ENCODE results near the gene SLC35A2. TPM values are rescaled to one million over a fixed set of nuclear protein-coding genes. Genes with fewer than 3 reads are reported as not detected.
A peak's percentile ranks its signal among the peaks of the same experiment; 100 is the strongest.

SLC35A2 gene
- total RNA-seq (2014; rRNA removed; shearing (Covaris generic)), result 19.4 and 30.6 TPM in 2 replicates
- 25.7 and 26.0 TPM in 2 replicates for polyA plus RNA-seq (2015; cell fraction: cytosol; rRNA removed)
- polyA plus RNA-seq (2015; cell fraction: nucleus; rRNA removed), result 35.5 and 36.6 TPM in 2 replicates

DNA sequence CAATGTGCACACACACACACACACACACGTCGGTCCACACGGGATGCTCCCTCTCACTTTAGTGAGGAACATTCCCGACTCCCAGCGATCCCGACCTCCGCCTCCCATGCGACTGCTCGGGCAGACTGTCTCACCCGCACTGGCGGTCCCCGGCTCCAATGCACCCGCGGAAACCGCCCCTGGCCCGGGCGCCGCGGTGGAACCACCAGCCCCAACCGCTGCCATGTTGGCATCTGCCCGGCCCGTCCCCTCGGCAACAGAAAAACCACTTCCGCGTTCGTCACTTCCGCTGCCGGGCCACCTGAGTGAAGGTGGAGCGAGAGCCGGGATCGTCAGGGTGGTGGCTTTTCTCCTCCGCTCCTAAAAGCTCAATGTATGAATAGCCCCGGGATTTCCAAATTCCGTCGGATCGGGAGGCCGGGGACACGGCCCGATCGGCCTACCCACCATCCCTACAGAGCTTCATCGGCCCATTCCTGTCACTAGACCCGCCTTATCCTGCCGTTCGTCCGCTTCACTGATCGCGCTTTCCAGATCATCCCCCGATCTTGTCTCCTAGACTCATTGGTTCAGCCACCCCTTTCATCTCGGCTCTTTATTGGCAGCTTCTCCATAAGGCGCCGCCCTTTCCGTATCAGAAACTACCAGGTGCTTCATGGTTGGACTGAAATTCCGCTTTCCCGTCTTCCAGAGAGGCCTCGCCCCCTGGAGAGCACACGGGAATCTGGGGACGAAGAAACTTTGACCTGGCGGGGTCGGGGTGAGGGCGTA lies at the start of gene SLC35A2:
SLC35A2 (minus strand) TSS at position 235 of the 771 bp plus-strand sequence; CDS start at position 225, 10 bp downstream.
- DNase-seq (ENCODE audit: low read depth), result peak; percentile 74

DNA sequence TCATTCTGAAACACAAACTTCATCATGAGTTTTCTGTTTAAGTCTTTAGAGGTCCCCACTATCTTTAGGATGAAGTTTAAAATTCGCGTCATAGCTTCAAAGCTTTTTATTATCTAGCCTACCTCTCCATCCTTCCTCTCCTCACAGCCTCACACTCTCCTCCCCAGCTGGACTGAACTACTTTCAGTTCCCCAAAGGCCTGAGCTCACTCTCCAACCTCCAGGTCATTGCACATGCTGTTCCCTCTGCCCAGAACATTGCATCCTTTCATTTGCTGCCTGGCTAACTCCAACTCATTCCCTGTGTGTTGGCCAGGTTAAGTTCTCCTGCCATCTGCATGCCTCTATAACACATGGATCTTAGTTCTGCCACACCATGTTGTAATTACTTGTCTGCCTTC lies 48.8 kb upstream of the SLC35A2 start:
- no peak for DNase-seq (ENCODE audit: low read depth)

DNA sequence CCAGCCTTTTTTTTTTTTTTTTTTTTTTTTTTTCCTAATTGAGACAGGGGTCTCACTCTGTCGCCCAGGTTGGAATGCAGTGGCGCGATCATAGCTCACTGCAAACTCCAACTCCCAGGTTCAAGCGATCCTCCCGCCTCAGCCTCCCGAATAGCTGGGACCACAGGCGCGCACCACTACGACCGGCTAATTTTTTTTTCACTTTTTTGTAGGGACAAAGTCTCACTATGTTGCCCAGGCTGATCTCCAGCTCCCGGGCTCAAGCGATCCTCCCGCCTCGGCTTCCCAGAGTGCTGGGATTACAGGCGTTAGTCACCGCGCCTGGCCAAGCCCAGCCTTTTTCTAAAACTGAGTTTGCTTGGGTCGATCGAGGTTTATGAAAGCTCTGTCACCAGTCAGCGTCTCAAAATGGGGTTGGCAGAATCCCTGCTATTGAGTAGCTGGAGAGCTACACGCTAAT lies 47.2 kb upstream of the SLC35A2 start:
- DNase-seq (ENCODE audit: low read depth), result peak; percentile 50

DNA sequence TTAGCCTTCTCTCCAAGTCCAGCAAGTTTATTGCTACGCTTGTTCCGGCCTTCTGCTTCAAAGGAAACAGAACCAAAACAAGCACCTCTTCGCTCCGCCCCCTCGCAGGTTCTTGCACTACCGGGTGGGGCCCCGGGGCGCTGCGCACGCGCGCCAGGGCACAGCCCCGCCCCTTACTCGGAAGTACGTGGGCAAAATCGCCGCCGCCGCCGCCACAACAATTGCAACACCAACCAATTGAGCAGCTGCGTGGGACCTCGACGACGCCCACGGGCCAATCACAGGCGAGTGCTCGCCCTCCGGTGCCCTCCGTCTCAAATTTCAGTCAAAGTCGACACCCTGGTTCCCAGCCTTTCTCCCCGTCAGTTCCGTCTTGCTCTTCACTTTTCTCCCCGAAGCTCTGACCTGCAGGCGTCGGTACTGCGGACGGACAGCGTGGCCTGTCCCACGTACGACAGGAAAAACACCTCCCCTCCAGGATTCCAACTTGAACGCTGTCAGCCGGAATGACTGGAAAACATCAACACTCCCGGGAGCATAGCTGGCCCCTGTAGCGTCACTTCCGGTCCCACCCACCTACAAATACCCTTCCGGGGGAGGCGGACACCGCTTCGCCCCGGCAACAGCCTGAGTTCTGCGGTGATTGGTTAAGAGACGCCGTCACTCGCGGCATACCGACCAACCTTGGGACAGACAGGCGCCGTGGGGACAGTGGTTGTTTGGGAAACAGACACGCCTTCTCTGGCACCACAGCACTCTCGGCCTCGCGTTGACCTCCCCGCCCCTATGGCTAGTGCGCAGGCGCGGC lies 46.6 kb upstream of the SLC35A2 start:
- peak; percentile 95 for DNase-seq (ENCODE audit: low read depth)

DNA sequence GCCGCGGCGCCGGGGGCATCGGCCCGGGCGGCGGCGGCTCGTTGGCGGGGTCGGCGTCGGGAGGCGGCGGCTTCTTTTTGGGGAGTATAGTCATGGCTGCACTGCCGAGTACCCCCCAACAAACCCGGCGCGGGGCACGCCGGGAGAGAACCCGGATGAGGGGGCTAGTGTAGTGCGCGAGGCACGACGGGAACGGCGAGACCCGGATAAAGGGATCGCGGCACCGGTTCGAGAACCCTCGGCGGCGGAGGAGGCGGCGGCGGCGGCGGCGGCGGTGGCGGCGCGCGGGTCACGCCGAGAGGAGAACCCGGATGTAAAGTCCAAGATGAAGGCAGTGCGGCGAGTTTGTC lies 46.0 kb upstream of the SLC35A2 start, which contains the start of gene OTUD5:
OTUD5 (minus strand) TSS at position 131 of the 350 bp plus-strand sequence; CDS start at position 94, 37 bp downstream.
- DNase-seq (ENCODE audit: low read depth), result no peak

DNA sequence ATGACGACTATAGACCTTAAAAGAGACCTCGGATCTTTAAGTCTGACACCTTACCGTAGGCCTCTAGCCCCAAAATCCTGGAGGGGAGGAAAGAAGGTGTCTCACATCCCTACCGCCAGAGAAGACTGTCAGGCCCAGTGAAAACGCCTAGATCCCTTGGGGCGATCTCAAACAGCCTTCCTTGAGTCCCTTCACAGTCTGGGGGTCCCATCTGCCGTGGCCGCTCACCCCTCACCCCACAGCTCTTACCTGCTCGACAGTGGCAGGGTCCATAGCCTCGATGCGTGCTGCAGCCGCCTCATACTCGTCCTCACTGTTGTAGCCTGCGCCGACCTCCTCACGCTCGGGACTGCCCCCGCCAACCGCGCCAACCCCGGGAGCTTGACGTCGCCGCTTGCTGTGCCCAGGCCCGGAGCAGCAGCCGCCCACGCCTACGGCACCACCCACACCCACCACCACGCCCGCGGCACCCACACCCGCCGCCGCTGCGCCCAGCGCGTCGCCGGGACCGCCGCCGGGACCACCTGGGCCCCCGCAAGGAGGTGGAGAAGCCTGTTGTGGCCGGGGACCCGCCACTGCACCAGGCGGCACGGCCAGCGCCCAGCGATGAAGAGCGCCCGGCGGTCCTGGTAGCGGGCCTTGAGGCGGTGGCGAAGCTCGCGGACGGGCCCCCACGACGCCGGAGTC lies 45.4 kb upstream of the SLC35A2 start:
- no peak for DNase-seq (ENCODE audit: low read depth)

DNA sequence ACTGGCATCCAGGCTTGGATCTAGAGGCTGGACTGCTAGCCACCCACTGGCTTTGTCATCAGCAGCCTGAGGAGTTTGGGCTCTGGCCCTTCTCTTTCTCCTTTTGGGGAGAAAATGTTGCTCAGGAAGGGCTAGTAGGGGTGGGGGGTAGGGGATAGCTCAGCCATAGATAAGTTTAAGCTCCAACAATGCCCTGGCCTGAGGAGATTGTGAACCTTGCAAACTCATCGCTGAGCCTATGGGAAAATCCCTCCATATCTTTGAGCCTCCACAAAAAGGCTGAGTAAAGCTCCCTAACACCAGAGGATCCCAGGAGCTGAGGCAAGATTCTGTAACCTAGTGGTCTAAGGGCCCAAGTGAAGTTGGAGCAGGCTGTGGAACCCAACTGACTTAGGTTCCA lies 37.1 kb upstream of the SLC35A2 start:
- DNase-seq (ENCODE audit: low read depth), result no peak

DNA sequence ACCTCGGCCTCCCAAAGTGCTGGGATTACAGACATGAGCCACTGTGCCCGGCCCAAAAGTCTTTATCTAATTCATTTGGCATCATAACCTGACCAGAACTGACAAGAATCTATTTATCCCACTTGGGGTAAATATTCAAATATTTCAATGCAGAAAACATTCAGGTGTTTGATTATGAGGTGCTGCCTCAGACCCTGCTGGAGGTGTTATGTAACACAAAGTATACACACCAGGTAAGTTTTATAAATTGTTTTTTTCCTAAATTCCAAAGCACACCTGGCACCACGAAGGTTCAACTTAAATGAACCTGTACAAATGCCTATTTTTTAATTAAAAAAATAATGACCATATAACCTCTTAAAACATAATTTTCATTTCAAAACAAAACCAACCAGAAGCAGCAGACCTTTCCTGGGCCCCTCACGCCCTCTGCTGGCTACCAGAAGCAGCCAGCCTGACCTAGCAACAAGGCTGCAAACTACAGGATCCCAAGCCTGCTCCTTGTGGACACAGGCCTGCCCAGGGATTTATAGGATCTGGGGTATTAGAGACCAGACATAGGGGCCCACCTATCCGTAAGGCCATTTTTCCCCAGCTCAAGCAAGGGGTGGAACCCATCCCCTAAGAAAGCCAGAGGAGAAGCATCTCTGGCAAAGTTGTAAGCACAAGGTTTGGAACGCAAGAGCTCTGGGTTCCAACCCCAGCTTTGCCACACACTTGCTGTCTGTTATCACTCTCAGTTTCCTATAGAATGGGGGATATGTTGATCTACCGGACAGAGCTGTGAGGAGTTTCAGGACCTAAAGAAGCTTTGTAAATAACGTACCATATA lies 34.3 kb upstream of the SLC35A2 start:
- peak; percentile 36 for DNase-seq (ENCODE audit: low read depth)

DNA sequence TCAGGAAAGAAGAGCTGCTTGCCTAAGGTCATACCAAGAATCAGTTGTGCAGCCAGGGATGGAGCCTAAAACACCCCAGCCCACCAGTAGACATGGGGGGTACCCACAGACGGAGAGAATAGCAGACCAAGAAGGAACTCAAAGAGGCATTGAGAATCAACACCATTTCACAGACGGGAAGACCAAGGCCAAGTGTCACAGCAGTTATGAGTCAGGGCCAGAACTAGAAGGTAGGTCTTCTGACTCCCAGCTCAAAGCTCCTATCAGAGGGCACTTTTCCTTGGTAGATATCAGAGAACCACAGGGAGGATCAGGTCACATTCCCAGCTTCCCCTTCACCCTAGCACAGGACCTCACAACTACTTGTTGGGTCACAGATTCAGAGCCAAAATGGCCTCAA lies 31.4 kb upstream of the SLC35A2 start:
- no peak for DNase-seq (ENCODE audit: low read depth)

DNA sequence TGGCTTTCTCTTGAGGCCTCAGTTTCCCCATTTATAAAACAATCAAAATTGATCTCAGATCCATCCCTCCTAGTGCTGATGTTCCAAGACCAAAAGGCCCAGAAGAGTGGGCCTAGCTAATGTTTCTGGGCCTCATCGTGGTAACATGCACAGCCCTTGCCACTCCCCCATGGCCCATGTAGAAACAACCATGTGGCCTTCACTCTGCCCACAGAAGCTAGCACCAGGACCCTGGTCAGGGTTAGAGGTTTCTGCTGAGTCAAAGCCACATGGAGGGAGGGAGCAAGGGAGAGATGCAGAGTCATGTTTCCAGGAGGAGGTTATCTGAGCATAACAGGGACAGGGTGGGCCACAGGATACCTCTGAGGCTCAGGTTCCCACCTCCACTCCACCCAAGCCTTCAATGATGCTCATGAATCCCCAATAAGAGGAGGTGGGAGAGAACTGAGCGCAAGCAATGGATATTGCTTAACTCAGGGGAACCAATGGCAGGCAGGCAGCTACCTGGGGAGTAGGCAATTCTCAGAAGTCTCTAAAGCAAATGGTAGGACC lies 29.0 kb upstream of the SLC35A2 start:
- no peak for DNase-seq (ENCODE audit: low read depth)

DNA sequence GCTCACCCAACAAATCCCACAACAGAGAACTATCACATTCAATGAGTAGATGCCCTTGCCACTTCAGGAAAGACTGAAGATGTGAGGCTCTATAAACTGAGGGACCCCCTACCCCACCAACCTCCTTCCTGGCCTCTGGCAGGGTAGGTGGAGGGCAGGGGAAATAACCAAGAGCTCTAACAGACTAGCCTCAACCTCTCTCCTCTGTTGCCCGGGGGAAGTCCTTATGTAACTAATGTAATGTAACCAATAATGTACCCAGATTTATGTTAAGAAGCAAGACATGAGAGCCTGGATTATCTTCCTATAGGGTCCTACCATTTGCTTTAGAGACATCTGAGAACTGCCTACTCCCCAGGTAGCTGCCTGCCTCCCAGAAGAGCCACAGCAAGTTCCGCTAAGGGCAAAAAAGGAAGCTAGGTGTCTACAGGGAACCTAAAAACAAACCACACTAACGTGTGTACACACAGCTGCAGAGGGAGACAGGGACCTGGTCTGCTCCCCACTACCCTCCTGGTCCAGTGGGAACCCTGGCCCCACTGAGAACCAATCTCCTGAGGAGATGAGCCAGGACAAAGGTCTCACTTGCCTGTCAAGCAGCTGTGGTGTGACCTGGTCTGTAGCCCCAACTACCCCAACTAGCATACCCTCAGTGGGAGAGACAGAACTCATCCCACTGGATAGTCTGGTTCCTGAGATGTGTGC lies 28.2 kb upstream of the SLC35A2 start:
- no peak for DNase-seq (ENCODE audit: low read depth)

DNA sequence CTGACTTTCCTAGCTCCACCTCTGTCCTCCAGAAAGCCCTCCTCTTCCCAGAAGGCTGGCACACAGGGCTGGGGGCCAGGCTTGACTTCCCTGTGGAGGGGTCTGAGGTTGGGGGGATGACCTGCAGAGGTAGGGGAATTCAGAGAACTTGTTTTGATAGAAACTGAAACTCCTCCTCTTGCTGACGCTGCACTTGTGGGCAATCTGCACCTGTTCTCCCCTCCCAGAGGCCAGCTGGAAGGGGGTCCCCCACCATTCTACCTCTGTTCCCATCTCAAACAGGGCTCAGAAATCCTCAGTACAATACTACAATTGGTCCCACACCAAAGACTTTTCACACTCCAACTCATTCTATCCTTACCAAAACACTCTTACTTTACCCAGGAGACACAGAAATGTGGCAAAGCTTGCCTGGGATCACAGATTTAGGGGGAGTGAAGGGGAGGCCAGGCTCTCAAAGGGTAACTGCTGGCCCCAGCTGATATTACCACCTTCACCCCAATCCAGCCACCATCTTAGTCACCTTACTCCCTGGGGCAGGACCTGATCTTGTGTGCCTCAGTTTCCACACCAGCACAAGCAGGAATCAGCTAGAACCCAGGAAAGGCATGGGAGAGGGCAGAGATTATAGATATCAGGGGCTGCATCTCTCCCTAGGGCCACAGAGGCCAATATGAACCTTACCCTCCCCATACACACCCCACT lies 27.4 kb upstream of the SLC35A2 start:
- DNase-seq (ENCODE audit: low read depth), result no peak

DNA sequence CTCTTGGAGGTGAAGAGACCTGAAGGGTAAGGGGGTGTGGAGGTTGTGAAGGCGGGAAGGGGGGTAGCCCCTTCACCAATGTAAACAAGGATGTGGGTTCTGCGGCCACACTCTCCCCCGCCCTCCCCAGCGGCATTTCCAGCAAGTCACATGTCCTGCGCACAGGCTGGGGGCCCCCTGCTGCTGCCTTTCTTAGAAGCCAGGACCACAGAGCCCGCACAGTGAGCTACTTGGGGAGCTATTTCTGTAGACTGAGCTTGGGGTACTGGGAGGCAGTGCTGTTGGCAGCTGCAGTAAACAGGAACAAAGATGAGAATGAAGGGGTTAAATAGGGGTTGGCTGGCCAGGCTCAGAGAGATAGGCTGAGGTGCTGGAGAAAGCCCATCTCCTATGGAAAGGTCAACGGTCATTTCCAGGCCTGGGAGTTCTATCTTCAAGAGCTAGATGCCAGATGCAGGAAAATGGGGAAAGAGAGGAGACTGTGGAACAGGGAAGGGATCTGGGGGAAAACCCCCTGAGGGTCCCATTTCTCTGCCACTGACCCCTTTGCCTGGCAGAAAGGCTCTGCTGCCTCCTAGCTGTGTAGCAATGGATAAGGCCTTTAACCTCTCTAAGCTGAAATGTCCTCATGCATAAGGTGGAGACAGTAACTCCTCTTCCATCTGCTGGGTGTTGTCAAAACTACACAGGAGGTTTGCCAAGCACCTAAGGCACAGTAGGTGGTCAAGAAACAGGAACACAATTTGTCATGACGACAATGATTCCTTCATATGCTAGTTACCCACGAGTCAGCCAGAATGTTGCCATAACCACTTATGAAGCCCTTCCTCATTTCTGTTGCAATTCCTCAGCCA lies 25.8 kb upstream of the SLC35A2 start:
- DNase-seq (ENCODE audit: low read depth), result no peak

DNA sequence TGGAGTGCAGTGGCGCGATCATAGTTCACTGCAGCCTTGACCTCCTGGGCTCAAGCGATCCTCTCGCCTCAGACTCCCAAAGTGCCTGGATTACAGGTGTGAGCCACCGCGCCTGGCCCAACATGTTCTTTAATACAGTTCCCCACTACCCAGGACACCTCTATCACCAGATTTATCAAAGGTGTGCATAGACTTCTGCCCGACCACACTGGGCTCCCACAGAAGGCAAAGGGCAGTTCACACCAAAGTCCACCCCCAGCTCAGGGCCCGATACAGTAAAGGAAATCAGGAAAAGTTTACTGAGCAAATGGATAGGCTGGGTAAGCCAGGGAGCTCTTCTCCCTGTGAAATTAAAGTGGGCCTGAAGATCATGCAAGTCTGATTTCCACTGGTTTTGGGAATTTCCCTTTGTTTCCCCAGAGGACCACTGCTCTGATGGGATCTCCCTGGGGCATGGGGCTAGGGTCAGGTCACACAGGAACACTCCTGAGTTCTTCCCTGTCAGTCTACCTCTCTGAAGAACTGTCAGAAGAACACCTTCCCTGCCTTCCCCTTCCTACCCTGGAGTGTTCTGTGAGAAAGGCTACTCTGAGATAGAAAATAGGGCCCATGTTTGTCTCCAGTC lies 25.1 kb upstream of the SLC35A2 start:
- no peak for DNase-seq (ENCODE audit: low read depth)

DNA sequence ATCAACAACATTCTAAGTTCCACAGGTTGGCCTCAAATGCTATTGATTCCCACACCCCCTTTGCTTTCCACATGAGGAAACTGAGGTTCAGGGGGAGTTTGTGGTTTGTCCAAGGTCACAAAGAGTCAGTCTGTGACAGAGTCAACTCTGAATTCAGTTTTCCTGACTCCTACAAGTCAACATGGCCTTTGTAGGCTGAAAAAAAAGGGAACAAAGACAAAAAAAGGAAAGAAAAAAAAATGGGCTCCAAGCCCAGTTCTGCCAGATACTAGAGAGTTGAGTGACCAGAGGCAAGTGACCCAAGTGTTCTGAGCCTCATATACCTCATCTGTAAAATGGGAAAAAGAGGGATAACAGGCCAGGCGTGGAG lies 23.8 kb upstream of the SLC35A2 start:
- no peak for DNase-seq (ENCODE audit: low read depth)

DNA sequence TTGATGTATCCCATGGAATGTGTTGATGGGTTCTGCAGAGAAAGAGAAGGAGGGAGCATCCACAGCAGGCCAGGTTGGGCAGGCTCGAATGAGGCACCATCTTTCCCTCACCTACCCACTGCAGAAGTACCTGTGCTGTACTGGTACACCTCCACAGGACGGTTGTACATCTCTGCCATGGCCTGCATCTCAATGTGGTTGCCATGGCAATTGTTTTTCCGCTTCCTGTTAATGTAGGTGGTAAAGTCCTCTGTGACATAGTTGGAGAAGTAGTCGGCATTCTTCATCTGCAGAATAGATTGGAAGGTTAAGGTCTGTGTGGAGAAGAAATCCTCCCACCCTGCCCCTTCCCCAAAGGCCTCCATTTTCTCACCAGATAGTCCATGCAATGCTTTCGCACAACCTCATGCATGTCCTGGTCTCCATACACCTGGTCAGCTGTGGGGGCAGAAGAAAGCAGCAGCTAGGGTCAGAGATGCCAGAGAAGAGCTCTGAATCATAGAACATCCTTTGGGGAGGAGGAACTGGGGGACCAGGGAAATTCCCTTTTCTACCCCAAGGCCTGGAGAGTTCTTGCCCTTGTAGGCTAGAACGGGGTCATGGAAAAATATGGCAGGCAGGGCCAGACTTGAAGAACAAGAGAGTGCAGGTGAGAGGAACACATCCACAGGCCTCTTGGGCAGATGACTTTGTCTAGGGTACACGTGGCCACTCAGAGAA lies 23.3 kb upstream of the SLC35A2 start:
- DNase-seq (ENCODE audit: low read depth), result no peak

DNA sequence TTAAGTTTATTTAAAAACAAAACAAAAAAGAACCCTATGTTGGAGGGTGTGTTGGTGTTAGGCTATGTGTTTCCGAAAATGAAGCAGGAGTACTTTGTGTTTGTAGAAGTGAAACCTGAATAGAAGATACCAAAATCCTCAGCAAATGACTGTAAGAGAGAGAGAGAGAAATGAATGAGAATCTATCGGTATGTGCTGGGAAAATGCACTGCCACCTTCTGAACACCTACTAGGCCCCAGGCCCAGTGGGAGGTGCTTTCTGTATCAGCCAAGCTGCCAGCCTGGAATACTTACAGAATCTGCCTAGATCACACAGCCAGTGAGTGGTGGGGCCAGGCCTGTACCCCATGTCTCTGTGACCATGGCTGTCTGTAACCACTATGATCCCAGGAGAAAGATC lies 22.3 kb upstream of the SLC35A2 start:
- DNase-seq (ENCODE audit: low read depth), result no peak

Measured in HT1080 (cell line).